ENCODE results near the gene AIG1.

Gene AIG1

GRCh38 chr6:143061597-143062385 lies 1.1 kb downstream of the AIG1 start:
- no peak overlapping the region for H3K4me3 ChIP-seq (ENCODE audit: control insufficient read depth, low read depth, low read length)
- no peak for TF ChIP-seq CTCF (IDR thresholded peaks at IDR 0.05; ENCODE audit: control insufficient read depth, insufficient read depth, low read depth, low read length, missing control alignments)
- no peak for DNase-seq (ENCODE audit: low read depth)

- no peak for DNase-seq (ENCODE audit: low read depth)
- H3K4me3 ChIP-seq (ENCODE audit: control insufficient read depth, low read depth, low read length), result no peak overlapping the region
- no peak for TF ChIP-seq CTCF (IDR thresholded peaks at IDR 0.05; ENCODE audit: control insufficient read depth, insufficient read depth, low read depth, low read length, missing control alignments)
Observed at GRCh38 chr6:143062551-143062950, 1.9 kb downstream of the AIG1 start.

- no peak for TF ChIP-seq CTCF (IDR thresholded peaks at IDR 0.05; ENCODE audit: control insufficient read depth, insufficient read depth, low read depth, low read length, missing control alignments)
- DNase-seq (ENCODE audit: low read depth), result no peak
- no peak overlapping the region for H3K4me3 ChIP-seq (ENCODE audit: control insufficient read depth, low read depth, low read length)
Observed at GRCh38 chr6:143063631-143064030, 2.9 kb downstream of the AIG1 start.

DNA sequence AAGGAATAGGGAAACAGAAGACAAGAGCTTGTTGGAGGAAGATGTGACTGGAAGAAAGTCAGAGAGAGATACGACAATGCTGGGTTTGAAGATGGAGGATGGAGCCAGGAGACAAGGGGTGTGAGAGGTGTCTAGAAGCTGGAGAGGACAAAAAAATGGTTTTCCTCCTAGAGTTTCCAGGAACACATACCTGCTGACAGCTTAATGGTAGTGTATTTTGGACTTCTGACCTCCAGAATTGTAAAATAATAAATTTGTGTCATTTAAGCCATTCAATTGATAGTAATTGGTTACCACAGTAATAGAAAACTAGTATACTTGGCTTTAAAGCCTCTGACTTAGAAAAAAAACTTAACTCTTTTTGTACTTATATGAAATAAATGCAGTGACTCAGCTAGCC lies 3.6 kb downstream of the AIG1 start:
- no peak for TF ChIP-seq CTCF (IDR thresholded peaks at IDR 0.05; ENCODE audit: control insufficient read depth, insufficient read depth, low read depth, low read length, missing control alignments)
- no peak for DNase-seq (ENCODE audit: low read depth)
- no peak overlapping the region for H3K4me3 ChIP-seq (ENCODE audit: control insufficient read depth, low read depth, low read length)

DNA sequence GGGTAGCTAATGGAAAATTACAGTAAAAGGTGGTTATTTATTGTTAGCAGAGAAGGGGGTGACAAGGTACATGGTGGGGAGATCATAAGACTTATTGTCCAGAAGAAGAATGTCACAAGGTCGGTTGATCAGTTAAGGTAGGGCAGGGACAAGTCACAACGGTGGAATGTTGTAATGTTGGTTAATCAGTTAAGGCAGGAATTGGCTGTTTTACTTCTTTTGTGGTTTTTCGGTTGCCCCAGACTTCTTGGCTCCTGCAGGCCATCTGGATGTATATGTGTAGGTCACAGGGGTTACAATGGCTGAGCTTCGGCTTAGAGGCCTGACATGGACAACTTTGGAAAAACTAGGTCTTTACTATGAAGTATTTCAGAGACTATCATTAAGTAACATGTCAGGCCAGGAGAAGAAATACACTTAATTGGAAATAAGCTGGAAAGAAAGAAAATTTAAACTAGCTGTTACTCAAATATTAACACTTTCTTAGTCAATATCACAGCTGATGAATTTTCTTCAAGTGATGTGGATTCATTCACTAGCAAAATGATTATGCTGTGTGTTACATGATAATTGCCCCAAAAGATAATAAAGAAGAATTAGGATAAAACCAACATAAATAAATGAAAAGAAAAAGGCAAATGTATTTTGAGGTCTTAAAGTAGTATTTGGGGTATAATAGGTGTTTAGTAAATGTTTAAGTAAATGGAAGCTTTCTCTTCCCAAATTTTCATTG lies 4.4 kb downstream of the AIG1 start:
- H3K4me3 ChIP-seq (ENCODE audit: control insufficient read depth, low read depth, low read length), result no peak overlapping the region
- TF ChIP-seq CTCF (IDR thresholded peaks at IDR 0.05; ENCODE audit: control insufficient read depth, insufficient read depth, low read depth, low read length, missing control alignments), result no peak
- no peak for DNase-seq (ENCODE audit: low read depth)

GRCh38 chr6:143068001-143068400 lies 7.3 kb downstream of the AIG1 start:
- DNase-seq (ENCODE audit: low read depth), result no peak
- no peak for TF ChIP-seq CTCF (IDR thresholded peaks at IDR 0.05; ENCODE audit: control insufficient read depth, insufficient read depth, low read depth, low read length, missing control alignments)
- no peak overlapping the region for H3K4me3 ChIP-seq (ENCODE audit: control insufficient read depth, low read depth, low read length)
